Cerebellar nuclear complex (tissue), 1 donor: ENCODE results near the gene ZNF185.

ENCODE experiments used
- DNase-seq, 2 experiments: peaks; one replicate each; lab custom pipeline; 2025; lab: John Stamatoyannopoulos, UW

Gene ZNF185

GRCh38 chrX:152917656-152918579 is 20.1 kb downstream of the ZNF185 start:
- DNase-seq, result no peak

DNA sequence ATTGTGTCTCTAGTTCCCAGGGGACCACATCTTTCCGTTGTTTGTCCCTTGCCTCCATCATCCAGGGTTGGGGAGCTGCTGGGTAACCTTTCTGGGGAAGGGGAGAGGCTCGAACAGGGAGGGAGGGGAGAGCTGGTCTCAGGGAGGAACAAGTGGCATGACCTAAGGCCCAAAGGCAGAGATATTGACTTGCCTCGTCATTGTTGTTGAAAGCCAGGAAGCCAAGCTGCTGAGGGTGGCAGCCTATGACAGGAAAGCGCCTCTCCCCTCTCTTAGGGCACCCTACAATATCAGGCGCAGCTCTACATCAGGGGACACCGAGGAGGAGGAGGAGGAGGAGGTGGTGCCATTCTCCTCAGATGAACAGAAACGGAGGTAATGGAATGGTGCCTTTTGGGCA is 20.8 kb downstream of the ZNF185 start:
- no peak for DNase-seq

- DNase-seq, result no peak
These were observed 25.7 kb downstream of the ZNF185 start for GRCh38 chrX:152923599-152923998.

- no peak for DNase-seq
These were observed 28.0 kb downstream of the ZNF185 start for GRCh38 chrX:152925835-152926234.

GRCh38 chrX:152926279-152926678 is 28.4 kb downstream of the ZNF185 start:
- DNase-seq, result peak in 1 of 2 experiments; percentile 18

- no peak for DNase-seq
These were observed 29.1 kb downstream of the ZNF185 start for GRCh38 chrX:152926923-152927322.

GRCh38 chrX:152927858-152928760 is 30.2 kb downstream of the ZNF185 start:
- DNase-seq, result no peak

- DNase-seq, result no peak
These were observed 31.0 kb downstream of the ZNF185 start for GRCh38 chrX:152928761-152929400.

- no peak for DNase-seq
These were observed 32.0 kb downstream of the ZNF185 start for GRCh38 chrX:152929898-152930297.

DNA sequence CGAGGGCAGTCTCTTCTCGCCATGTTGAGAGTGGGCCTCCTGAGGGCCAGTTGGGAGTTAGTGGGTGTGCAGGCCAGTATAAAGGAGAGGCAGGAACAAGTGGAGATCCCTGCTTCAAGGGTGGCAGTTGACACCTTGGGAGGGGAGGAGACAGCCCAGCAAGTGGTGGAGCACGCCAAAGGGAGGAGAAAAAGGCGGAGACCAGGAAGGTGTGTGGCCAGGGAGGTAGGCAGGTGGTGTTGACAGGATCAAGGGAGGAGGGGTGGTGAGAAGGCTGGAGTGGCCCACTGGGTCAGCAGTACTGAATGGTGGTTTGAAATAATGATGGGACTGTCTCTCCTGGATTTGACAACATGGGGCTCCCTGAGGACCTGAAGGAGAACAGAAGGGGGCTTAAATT is 32.6 kb downstream of the ZNF185 start:
- no peak for DNase-seq

DNA sequence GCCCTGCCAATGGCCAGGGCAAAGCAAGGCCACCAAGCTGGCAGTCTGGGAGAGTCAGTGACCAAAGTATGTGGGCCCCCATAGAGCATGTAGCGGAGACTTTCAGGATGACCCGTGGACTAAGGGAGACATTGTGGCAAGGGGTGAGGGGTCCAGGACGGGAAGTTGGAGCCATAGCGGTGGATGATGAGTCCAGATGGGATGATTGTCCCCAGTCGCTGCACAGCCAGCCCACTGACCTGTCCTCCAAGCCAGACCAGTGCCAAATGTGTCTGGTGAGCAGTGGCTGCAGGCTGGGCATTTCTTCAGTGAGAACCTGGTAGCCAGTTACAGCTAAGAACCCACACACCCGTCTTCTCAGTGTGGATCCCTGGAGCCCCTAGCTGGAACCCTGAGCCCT is 34.3 kb downstream of the ZNF185 start:
- no peak for DNase-seq

DNA sequence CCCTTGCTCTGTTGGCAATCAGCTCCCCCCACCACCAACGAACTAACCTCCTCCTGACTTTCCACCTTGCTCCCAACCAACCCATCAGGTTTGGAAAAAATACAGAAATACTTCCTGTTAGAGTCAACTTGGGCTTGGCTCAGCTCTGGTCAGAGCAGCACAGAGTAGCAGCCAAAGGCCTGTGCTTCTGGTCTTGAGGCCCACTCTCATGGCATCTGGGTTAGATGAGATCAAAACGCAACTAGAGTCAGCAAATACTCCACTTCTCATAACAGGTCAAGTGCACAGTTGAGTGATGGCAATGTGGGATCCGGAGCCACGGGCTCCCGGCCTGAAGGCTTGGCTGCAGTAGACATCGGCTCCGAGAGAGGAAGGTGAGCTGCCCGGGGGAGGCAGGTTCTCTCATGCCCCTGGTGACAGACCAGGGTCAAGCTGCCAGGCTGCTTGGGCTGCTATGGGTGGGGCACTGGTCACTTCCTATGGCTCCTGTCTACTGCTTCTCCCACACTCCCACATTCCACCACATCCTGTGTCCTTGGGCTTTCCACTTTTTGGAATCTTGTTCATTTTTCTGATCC is 34.8 kb downstream of the ZNF185 start:
- no peak for DNase-seq

DNA sequence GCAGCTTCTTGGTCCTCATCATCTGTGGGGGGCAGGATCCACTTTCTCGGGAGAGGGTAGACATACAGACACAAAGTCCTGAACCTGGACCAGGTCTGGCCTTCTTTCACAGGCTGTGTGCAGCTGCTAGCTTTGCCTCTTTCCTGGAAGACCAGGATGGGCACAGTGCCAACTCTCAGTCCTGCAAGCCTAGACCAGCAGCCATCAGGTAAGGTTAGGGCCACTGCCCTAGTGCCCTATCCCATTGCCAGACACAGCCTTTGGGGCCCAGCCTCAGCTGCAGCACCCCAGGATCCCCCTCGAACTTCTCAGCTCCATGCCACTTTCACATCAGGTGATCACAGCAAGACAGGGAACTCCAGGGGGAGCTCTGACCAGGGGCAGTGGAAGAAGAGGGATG is 38.4 kb downstream of the ZNF185 start:
- DNase-seq, result no peak

GRCh38 chrX:152937236-152937635 is 39.4 kb downstream of the ZNF185 start:
- no peak for DNase-seq

DNA sequence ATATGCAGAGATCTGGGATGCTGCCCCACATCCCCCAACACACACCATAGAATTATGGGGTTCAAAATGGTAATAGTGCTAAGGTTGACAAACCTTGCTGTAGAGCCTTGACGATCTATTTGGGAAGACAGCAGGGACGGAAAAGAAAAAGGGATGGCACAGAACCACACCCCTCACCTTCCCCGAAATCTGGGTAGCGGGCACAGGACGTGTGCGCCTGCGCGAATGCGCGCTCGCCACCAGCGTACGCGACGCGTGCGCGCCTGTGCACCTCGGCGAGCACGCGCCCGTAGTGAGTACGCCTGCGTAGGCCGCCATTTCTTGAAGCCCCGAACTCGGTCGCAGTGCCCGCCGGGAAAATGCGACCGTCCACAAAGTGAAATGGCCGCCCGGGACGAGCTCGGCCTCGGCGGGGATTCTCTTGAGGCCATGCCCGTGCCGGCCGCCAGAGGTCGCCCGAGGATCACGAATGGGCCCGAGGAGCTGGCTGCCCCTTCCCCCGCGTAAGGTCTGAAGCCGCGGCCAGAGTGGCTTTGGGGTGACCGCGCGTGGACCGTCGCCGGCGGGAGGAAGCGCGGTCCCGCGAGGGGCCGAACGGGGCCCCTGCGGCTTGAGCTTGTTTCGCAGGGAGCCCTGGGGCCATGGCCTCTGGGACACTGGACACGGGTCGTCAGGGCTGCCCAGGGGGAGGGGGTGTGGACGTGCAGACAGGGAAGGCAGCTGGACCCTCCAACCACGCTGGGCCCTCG is 43.6 kb downstream of the ZNF185 start:
- DNase-seq, result peak in 1 of 2 experiments; percentile 60

GRCh38 chrX:152942077-152942442 is 44.2 kb downstream of the ZNF185 start:
- no peak for DNase-seq

DNA sequence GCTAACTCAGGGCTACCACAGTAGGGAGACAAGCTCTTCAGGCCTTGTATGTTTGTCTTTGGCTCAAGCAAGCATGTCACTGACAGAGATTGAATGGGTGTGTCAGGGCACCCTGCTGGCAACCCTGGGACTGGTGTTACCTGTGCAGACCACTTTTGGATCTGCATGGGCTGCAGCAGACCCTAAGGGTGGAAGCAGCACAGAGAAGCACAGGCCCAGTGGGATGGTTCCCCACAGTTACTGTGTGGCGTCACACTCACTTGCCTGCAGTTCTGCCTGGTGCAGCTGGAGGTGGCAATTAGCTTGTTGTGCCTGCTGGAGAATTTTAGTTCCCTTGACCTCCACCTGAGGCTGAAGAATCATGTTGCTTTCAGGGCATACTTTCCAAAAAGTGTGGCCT is 46.0 kb downstream of the ZNF185 start:
- DNase-seq, result no peak

GRCh38 chrX:152945021-152945979 is 47.4 kb downstream of the ZNF185 start:
- DNase-seq, result no peak

GRCh38 chrX:152946681-152947080 is 48.8 kb downstream of the ZNF185 start:
- no peak for DNase-seq
